Stomach smooth muscle (tissue), 2 donors: Measurements from ENCODE around the gene UBE2J2.

Experiments
- H3K27ac ChIP-seq: one replicate; pipeline ENCODE4 v1.7.0; 2013; ENCODE audit warnings: mild to moderate bottlenecking, low read length, inconsistent platforms
- H3K27me3 ChIP-seq, 2 donors: one replicate each; pipeline ENCODE4 v1.7.0; 2013; ENCODE audit warnings: low read length in 2 of 2; ENCODE audit not compliant: insufficient read depth in 2 of 2, control insufficient read depth in 1 of 2
- H3K36me3 ChIP-seq, 2 donors: one replicate each; pipeline ENCODE4 v1.7.0; 2013; ENCODE audit warnings: low read length in 2 of 2; ENCODE audit not compliant: control insufficient read depth in 2 of 2, insufficient read depth in 2 of 2
- H3K4me1 ChIP-seq: one replicate; pipeline ENCODE4 v1.7.0; 2013; ENCODE audit warnings: low read length; ENCODE audit not compliant: control insufficient read depth, insufficient read depth
- H3K4me3 ChIP-seq, 2 donors: one replicate each; pipeline ENCODE4 v1.7.0; 2013; ENCODE audit warnings: low read length in 2 of 2
- H3K9ac ChIP-seq, 2 donors: one replicate each; pipeline ENCODE4 v1.7.0; 2013; ENCODE audit warnings: low read length in 2 of 2, mild to moderate bottlenecking in 1 of 2
- H3K9me3 ChIP-seq, 2 donors: one replicate each; pipeline ENCODE4 v1.7.0; 2013; ENCODE audit warnings: low read length in 2 of 2; ENCODE audit not compliant: control insufficient read depth in 2 of 2
- donor health status: healthy.
- donor health status: Pancreatic carcinoma.

Gene UBE2J2

DNA sequence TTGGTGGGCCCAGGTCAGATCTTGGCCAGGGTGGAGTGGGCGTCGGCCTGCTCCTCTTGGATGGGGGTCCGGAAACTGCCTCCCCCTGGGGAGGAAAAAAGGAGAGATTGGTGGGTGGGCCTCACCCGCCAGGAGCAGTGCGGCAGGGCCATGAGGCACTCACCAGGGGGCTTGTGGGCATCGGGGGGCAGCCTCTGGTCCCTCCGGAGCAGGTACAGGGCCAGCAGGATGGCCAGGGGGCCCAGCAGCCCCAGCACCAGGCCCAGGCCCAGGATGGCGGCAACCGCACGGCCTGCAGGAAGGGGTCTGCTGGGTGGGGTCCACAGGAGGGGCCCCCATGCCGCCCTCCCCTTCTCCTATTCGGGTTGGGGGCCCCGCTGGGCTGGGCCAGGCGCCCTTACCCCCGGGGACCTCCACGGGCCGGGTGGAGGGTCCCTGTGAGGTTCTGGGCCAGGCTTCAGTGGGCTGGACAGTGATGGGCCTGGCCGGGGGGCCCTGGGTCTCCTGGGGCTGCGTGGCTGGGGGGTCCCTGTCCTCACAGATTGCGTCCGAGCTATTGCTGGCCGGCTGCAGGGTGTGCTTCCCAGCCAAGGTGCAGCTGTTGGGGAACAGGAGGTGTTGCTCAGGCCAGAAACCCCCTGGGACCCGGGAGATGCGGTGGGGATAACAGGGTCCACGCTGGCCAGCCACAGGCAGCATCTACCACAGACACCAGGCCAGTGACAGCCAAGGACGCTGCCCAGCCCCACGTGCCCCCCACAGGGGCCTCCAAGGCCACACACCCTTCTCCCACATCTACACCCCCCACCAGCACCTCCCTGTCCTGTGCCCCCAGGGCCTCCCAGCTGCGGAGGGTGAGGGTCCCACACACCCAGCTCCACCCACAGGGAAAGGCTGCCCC lies 61.9 kb downstream of the UBE2J2 start:
- Histone ChIP-seq H3K9ac (no peak overlapping the region), H3K4me1 (peaks cover 9% of the 10 kb centered on the region), H3K27me3 (peaks cover 5 to 12% of the 10 kb centered on the region in 2 donors), H3K27ac (no peak overlapping the region), H3K9me3 (no peaks in the 10 kb centered on the region), H3K4me3 (no peak overlapping the region), H3K36me3 (peaks cover 0 to under 1% of the 10 kb centered on the region in 2 donors)

DNA sequence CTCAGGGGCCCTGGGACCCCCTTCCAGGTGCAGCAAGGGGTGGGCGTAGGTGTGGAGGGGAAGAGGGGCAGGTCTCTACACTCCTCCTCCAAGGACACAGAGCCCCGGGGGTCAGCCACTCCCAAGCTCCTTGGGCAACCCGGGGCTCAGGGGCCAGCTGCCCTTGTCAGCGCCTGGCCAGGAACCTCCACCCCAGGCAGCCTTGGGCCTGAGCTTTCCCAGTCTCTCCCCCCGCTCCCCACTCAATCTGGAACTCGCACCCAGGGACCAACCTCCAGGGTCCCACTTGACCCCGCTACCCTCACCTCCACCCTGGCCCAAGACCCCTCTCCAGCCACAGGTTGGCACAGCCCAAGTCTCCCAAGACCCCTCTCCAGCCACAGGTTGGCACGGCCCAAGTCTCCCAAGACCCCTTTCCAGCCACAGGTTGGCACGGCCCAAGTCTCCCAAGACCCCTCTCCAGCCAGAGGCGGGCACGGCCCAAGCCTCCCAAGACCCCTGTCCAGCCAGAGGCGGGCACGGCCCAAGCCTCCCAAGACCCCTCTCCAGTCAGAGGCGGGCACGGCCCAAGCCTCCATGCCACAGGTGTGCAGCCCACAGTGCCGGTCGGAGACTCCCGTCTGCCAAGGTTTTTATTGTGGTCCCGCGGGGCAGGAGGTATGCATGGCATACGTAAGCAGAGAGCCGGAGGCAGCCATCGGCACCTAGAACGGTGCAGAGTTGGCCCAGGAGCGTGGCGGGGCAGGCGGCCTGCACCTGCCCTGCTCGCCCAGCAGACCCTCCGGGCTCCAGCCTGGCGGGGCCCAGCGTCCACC lies 62.7 kb downstream of the UBE2J2 start:
- Histone ChIP-seq H3K4me1 (peaks cover 15% of the 10 kb centered on the region), H3K9ac (no peak overlapping the region), H3K4me3 (no peak overlapping the region), H3K27me3 (peaks cover 8 to 20% of the 10 kb centered on the region in 2 donors), H3K9me3 (no peaks in the 10 kb centered on the region), H3K27ac (no peak overlapping the region), H3K36me3 (no peaks in the 10 kb centered on the region)

DNA sequence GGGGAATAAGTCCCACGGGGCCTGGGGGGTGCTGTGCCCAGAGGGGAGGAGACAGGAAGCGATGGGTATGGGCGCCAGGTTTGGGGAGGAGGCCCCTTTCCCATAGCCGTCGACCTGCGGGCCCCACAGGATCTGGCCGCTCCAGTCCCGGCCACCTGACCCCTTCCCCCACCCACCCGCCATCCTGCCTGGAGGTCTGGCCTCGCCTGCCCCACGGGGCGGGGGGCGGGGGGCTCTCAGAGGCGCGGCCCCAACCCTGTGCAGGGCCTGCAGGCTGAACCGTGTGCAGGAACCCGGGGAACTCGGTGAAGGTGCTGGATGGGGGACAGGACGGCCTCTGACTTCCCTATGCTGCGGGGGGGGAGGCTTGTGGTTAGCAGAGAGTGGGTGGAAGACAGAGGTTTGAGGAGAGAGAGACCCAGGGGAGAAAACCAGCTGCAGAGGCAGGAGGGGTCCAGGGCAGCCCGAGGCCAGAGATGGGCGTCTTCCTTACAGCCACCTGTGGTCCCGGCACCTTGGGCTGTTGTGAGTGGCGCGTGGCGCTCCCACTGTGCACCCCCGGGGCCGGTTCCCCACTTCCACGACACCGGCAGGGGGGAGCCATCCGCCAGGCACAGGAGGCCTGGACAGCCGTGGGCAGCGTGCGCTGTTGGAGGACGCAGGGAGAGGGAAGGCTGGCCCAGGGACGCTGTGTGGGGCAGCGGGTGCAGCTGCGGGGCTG lies 64.8 kb downstream of the UBE2J2 start:
- Histone ChIP-seq H3K27ac (no peak overlapping the region), H3K4me1 (peaks cover 9% of the 10 kb centered on the region), H3K36me3 (no peaks in the 10 kb centered on the region), H3K9ac (no peak overlapping the region), H3K4me3 (no peak overlapping the region), H3K27me3 (peaks cover 13 to 25% of the 10 kb centered on the region in 2 donors), H3K9me3 (no peaks in the 10 kb centered on the region)

DNA sequence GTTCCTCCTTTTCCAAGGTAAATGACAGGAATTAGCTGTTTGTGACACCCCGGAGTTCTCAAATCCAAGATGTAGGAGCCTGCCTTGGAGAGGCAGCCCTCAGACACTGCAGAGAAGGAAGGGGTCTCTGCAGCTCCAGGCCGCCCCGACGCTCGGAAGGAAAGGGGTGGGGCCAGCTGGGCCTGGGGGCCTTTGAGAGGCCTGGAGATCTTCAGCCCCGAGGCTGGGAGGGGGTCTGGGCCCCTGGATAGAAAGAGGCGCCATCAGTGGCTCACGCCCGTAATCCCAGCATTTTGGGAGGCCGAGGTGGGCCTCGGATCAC lies 66.1 kb downstream of the UBE2J2 start:
- H3K27ac ChIP-seq: no peak overlapping the region
- H3K27me3 ChIP-seq: peaks cover 13 to 28% of the 10 kb centered on the region in 2 donors

DNA sequence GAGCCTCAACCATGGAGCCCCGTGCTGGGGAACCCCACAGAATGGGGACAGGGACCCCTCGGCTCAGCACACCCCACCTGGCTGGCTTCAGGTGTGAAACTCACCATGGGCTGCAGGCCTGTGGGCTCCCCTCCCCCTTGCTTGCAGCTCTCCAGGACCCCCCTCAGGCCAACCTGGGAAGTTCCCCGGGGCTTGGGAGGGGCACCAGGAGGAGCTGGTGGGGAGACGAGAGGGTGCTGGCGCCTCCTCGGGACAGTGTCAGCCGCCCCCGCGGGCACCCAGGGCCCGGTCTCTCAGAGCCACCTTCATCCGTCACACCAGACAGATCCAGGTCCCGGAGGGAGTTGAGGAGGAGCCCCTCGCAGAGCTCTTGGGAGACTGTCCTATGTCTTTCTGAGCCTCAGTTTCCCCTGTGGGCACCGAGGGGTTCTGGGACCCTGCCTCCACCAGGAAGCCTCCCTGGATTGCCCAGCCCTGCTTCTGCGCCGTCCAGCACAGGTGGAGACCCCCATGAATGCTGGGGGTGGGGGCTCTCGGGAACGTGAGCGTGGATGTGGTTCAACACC lies 66.6 kb downstream of the UBE2J2 start:
- Histone ChIP-seq H3K27me3 (peaks cover 13 to 28% of the 10 kb centered on the region in 2 donors), H3K9me3 (no peaks in the 10 kb centered on the region), H3K4me1 (peaks cover 9% of the 10 kb centered on the region), H3K4me3 (no peak overlapping the region), H3K27ac (no peak overlapping the region), H3K9ac (no peak overlapping the region), H3K36me3 (no peaks in the 10 kb centered on the region)

More for the DNA sequence above, 66.1 kb downstream of the UBE2J2 start:
- Histone ChIP-seq H3K9ac (no peak overlapping the region), H3K9me3 (no peaks in the 10 kb centered on the region), H3K4me1 (peaks cover 9% of the 10 kb centered on the region), H3K4me3 (no peak overlapping the region), H3K36me3 (no peaks in the 10 kb centered on the region)

DNA sequence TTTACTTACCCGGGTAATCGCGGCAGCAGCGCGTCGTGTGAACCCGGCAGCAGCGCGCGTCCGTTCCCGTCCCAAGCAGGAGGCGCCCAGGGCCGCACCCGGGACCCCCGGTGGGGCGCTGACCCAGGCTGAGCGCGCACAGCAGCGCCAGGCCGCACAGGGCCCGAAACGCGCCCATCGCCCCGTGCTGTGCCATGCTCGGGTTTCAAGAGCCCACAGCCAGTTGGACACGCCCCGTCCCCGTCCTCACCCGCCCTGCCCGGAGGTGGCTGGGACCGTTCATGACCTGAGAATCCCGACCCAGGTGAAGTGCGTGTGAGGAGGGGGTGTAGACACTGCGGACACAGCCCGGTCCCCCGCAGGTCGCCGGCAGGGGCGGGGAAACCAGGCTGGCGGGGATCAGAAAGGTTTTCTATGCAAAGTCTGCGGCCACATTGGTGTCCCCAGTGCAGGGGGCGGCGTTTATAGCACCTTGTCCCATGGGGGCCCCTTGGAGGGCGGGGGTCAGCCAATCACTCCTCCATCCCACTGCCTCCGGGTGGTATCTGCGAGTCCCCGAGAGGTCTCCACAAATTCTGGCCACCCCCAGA lies 67.2 kb downstream of the UBE2J2 start, which contains the start of gene TNFRSF18:
TSS of gene TNFRSF18 (minus strand) at position 217 of the 590 bp plus-strand sequence. CDS start at position 196, 21 bp downstream.
- peaks cover 9% of the 10 kb centered on the region for H3K4me1 ChIP-seq
- H3K4me3 ChIP-seq: peak within 1 kb of the TSS in 1 of 2 donors; percentile 29
- H3K9ac ChIP-seq: no peak within 1 kb of the TSS
- H3K27me3 ChIP-seq: peaks cover 13 to 28% of the 10 kb centered on the region in 2 donors
- no peaks in the 10 kb centered on the region for H3K9me3 ChIP-seq
- no peaks in the 10 kb centered on the region for H3K36me3 ChIP-seq
- no peak within 1 kb of the TSS for H3K27ac ChIP-seq

DNA sequence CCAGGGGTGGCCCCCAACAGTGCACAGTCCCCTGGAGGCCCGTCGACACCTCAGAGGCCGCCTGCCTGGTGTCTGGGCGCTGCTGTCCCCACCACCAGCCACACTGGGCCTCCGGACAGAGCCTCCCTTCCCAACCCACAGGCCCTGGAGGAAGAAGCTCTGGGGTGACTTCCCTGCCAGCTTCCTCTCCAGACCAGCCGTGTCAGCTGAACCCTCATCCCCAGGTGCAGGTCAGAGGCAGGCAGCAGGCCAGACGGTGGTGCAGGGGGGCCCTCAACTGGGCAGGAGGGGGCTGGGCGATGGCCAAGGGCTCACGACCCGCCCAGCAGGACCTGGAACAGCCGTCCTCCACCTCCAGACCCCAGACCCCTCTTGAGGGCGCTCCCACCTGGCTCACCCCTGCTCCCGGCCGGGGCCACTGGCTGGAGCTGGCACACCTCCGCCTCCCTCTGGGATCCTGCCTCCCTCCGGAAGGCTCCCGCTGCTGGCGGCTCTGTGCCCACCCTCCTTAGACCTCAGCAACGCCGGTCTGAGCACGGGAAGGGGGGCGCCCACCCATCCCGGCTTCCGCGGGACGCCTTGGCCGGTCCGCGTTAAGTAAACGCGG lies 67.8 kb downstream of the UBE2J2 start:
- no peaks in the 10 kb centered on the region for H3K9me3 ChIP-seq
- H3K9ac ChIP-seq: no peak overlapping the region
- H3K27me3 ChIP-seq: peaks cover 13 to 33% of the 10 kb centered on the region in 2 donors
- H3K36me3 ChIP-seq: no peaks in the 10 kb centered on the region
- no peak overlapping the region for H3K4me3 ChIP-seq
- no peak overlapping the region for H3K27ac ChIP-seq
- H3K4me1 ChIP-seq: peaks cover 9% of the 10 kb centered on the region

DNA sequence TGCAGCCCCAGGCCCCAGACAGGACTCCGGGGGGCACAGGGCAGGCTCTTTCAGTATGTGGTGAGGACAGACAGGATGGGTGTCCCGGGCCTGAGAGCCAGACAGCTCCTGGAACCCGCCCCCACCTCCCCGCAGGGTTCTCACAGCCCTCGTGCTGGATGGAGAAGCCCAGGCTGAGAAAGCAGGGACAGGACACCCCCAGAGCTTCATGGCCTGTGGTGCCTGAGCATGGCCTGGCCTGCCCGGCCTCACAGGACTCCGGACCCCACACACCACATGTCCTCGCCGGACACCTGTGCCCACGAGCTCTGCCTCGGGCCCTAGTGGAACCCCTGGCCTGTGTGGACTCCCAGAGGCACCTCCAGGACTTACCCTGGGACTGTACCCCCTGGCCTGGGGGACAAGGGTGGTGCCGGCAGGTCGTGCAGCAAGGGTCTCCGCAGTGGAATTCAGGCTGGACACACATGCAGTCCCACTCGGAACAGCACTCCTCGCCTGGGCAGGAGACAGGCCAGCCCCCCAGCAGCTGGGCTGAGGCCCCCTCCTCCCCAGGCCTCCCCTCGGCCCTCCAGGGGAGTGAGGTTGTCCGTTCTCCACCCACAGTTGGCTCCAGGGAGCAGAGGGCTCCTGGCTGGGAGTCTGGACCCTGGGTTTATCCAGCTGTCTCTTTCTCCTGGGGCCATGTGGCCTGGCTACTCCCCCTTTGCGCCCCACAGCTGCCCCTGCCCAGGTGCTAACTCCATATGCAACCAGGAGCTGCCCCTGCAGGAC lies 68.5 kb downstream of the UBE2J2 start:
- peaks cover 9% of the 10 kb centered on the region for H3K4me1 ChIP-seq
- H3K36me3 ChIP-seq: no peaks in the 10 kb centered on the region
- H3K4me3 ChIP-seq: no peak overlapping the region
- H3K9ac ChIP-seq: no peak overlapping the region
- no peak overlapping the region for H3K27ac ChIP-seq
- peaks cover 17 to 39% of the 10 kb centered on the region in 2 donors for H3K27me3 ChIP-seq
- no peaks in the 10 kb centered on the region for H3K9me3 ChIP-seq

DNA sequence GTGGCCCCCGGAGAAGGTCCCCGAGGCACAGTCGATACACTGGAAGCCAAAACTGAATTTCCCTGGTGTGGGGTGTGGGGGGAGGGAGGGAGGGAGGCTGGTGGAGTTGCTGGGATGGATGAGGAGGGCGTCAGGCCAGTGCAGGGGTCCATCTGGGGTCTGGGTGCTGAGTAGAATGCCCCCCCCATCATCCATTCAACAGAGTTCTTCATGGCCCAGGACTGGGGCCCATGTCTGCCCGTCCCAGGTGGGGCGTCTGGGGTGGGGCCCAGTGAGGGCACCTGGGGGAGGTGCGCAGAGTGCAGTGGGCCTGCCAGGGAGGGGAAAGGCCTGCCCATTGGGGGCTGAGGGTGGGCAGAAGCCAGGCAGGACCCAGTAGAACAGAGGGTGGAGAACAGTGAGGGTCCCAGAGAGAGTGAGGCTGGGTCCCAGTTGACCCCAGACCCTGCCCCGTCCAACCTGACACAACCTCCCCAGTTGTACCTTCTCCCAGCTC lies 69.2 kb downstream of the UBE2J2 start:
- peaks cover 9% of the 10 kb centered on the region for H3K4me1 ChIP-seq
- H3K9me3 ChIP-seq: no peaks in the 10 kb centered on the region
- H3K9ac ChIP-seq: no peak overlapping the region
- no peaks in the 10 kb centered on the region for H3K36me3 ChIP-seq
- H3K27ac ChIP-seq: no peak overlapping the region
- H3K27me3 ChIP-seq: peaks cover 18 to 41% of the 10 kb centered on the region in 2 donors
- H3K4me3 ChIP-seq: no peak overlapping the region
